HL-60 (cell line): ENCODE measurements around the gene SASH1.

Source experiments
- DNase-seq, 2 experiments: peaks; one replicate each; pipeline ENCODE4 v3.0.0-alpha.2; 2010 to 2020; ENCODE audit warnings: low read depth in 1 of 2, low spot score in 1 of 2
- H3K27ac ChIP-seq: fragments of 250-450 bp; sonication (Bioruptor Pico); replicated peaks from 2 replicates; pipeline ENCODE4 v1.5.1; 2020; ENCODE audit warnings: mild to moderate bottlenecking, moderate library complexity
- H3K27me3 ChIP-seq: fragments of 250-450 bp; sonication (Bioruptor Pico); 2 replicates; pipeline ENCODE4 v1.5.1; 2021; ENCODE audit warnings: mild to moderate bottlenecking, moderate library complexity; ENCODE audit not compliant: insufficient read depth, poor library complexity, severe bottlenecking
- H3K4me3 ChIP-seq: replicated peaks from 2 replicates; pipeline ENCODE4 v1.5.1; 2011; ENCODE audit warnings: mild to moderate bottlenecking, control low read depth, low read length; ENCODE audit not compliant: insufficient read depth
- GABPA ChIP-seq: IDR thresholded peaks from 2 replicates; pipeline ENCODE4 v1.6.1; 2012; ENCODE audit warnings: low read depth
- POLR2AphosphoS5 ChIP-seq: IDR thresholded peaks from 2 replicates; pipeline ENCODE4 v1.6.1; 2012; ENCODE audit warnings: low read depth
- SPI1 ChIP-seq: IDR thresholded peaks from 2 replicates; pipeline ENCODE4 v1.6.1; 2012; ENCODE audit warnings: low read depth, mild to moderate bottlenecking, borderline replicate concordance
- TF ChIP-seq, protein P1 (sequence below): IDR thresholded peaks from 2 replicates; pipeline ENCODE4 v1.6.1; 2012; ENCODE audit warnings: low read depth; ENCODE audit not compliant: insufficient replicate concordance
- TF ChIP-seq, protein P2 (sequence below): IDR thresholded peaks from one replicate; pipeline ENCODE4 v1.5.1; 2011; ENCODE audit warnings: low read length, control low read depth, inconsistent platforms; ENCODE audit not compliant: insufficient read depth

The SASH1 gene

DNA sequence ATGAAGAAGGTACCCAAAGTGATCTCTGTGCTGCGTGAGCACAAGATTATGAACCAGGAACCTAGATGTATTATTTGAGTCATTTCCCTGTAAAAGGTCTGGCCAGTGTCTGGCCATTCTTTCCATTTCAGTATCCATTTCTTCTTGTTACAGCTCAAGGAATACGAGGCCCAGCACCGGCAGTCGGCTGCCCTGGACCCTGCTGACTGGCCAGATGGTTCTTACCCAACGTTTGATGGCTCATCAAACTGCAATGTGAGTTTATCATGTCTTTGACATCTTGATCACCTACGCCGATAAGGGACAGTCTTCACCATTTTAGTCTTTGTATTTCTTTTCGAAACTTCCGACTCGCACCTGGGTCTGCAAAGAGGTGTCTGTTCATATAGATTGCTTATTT is 144.8 kb downstream of the SASH1 start:
- Histone ChIP-seq H3K27ac (no peak overlapping the region), H3K4me3 (no peak overlapping the region)
- TF ChIP-seq, protein P1, sequence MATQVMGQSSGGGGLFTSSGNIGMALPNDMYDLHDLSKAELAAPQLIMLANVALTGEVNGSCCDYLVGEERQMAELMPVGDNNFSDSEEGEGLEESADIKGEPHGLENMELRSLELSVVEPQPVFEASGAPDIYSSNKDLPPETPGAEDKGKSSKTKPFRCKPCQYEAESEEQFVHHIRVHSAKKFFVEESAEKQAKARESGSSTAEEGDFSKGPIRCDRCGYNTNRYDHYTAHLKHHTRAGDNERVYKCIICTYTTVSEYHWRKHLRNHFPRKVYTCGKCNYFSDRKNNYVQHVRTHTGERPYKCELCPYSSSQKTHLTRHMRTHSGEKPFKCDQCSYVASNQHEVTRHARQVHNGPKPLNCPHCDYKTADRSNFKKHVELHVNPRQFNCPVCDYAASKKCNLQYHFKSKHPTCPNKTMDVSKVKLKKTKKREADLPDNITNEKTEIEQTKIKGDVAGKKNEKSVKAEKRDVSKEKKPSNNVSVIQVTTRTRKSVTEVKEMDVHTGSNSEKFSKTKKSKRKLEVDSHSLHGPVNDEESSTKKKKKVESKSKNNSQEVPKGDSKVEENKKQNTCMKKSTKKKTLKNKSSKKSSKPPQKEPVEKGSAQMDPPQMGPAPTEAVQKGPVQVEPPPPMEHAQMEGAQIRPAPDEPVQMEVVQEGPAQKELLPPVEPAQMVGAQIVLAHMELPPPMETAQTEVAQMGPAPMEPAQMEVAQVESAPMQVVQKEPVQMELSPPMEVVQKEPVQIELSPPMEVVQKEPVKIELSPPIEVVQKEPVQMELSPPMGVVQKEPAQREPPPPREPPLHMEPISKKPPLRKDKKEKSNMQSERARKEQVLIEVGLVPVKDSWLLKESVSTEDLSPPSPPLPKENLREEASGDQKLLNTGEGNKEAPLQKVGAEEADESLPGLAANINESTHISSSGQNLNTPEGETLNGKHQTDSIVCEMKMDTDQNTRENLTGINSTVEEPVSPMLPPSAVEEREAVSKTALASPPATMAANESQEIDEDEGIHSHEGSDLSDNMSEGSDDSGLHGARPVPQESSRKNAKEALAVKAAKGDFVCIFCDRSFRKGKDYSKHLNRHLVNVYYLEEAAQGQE = no peak
- TF ChIP-seq SPI1 (no peak), GABPA (no peak), POLR2AphosphoS5 (no peak)
- TF ChIP-seq, protein P2, sequence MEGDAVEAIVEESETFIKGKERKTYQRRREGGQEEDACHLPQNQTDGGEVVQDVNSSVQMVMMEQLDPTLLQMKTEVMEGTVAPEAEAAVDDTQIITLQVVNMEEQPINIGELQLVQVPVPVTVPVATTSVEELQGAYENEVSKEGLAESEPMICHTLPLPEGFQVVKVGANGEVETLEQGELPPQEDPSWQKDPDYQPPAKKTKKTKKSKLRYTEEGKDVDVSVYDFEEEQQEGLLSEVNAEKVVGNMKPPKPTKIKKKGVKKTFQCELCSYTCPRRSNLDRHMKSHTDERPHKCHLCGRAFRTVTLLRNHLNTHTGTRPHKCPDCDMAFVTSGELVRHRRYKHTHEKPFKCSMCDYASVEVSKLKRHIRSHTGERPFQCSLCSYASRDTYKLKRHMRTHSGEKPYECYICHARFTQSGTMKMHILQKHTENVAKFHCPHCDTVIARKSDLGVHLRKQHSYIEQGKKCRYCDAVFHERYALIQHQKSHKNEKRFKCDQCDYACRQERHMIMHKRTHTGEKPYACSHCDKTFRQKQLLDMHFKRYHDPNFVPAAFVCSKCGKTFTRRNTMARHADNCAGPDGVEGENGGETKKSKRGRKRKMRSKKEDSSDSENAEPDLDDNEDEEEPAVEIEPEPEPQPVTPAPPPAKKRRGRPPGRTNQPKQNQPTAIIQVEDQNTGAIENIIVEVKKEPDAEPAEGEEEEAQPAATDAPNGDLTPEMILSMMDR = no peak

DNA sequence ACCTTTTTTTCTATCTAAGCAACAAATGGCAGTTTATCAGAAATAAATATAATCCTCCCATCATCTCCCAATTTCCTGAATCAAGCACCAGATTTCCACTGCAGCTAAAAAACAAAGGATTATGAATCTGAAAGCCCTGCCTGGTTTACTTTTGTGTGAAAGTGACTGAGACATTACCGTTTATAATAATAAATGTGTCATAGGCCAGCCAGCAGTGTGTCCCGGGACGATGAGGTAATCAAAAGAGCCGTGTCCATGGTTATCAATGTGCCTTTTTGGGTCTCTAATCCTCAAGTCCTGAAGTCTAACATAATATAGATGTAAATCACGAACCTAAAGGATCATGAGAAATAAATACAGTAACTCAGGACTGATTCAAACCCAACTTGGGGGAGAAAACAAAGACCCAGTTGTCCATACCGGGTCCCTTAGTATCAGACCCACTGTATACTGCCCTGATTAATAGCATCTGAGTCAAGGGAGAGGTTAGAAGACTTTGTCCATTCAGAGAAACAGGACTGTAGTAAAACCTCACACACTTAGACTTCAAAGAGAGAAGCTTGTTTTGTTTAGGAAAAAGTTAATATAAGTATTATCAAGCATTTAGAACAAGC is 149.1 kb downstream of the SASH1 start:
- H3K27me3 ChIP-seq = no peaks in the 10 kb centered on the region
- H3K27ac ChIP-seq = no peak overlapping the region
- H3K4me3 ChIP-seq = no peak overlapping the region
- TF ChIP-seq GABPA (no peak), POLR2AphosphoS5 (no peak), SPI1 (no peak)
- TF ChIP-seq, protein P1 = no peak
- TF ChIP-seq, protein P2 = no peak
- no peak for DNase-seq

More for the DNA sequence above, 144.8 kb downstream of the SASH1 start:
- no peak for DNase-seq
- no peaks in the 10 kb centered on the region for H3K27me3 ChIP-seq

DNA sequence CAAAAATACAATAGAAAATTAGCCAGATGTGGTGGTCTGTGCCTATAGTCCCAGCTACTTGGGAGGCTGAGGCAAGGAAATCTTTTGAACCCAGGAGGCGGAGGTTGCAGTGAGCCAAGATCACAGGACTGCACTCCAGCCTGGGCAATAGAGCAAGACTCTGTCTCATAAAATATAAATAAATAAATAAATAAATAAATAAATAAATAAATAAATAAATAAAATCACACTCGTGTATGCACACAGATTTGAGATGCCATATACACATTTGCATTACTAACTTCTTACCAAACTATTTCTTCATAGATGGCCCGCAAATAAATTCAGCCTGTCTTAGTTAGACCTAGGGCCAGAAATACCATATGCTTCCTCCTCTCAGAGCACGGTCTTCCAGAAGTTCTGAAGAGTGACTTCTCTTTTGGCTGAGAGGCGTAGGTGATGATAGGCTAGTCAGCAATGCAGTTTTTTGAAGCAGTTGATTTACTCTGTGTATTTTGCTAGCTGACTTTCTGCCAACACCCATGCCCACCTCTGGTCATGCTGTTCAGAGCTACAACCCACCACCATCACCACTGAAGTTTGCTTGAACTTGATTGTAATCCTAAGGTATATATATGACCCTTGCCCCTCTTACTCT is 150.1 kb downstream of the SASH1 start:
- TF ChIP-seq POLR2AphosphoS5 (no peak), GABPA (no peak), SPI1 (no peak)
- TF ChIP-seq, protein P2 = no peak
- TF ChIP-seq, protein P1 = no peak
- Histone ChIP-seq H3K4me3 (no peak overlapping the region), H3K27me3 (no peaks in the 10 kb centered on the region), H3K27ac (no peak overlapping the region)
- DNase-seq = no peak
